Mesodermal cell (in vitro differentiated cells): ENCODE results near the gene TMEM63B.

Experiments
- H3K27ac ChIP-seq: 2 replicates; pipeline ENCODE4 v1.7.0; 2013; ENCODE audit warnings: mild to moderate bottlenecking, low read depth, low read length, moderate library complexity; ENCODE audit not compliant: severe bottlenecking
- H3K36me3 ChIP-seq: 2 replicates; pipeline ENCODE4 v1.7.1; 2013; ENCODE audit warnings: mild to moderate bottlenecking, low read length, moderate library complexity; ENCODE audit not compliant: control insufficient read depth, insufficient read depth
- H3K4me1 ChIP-seq: one replicate; pipeline ENCODE4 v1.7.1; 2013; ENCODE audit warnings: mild to moderate bottlenecking, low read length; ENCODE audit not compliant: insufficient read depth, control insufficient read depth, poor library complexity, severe bottlenecking
- H3K4me3 ChIP-seq: 2 replicates; pipeline ENCODE4 v1.7.0; 2013; ENCODE audit warnings: low read length, control low read depth, mild to moderate bottlenecking; ENCODE audit not compliant: insufficient read depth, poor library complexity, severe bottlenecking; ENCODE audit errors: extremely low read depth
- H3K9me3 ChIP-seq: 2 replicates; pipeline ENCODE4 v1.7.1; 2013; ENCODE audit warnings: mild to moderate bottlenecking, low read length, moderate library complexity; ENCODE audit not compliant: control insufficient read depth
- WGBS, 2 experiments: methylation state at CpG; one replicate each; pipeline ENCODE4 v1.1.5; 2013; ENCODE audit warnings: missing lambda C conversion rate in 2 of 2; ENCODE audit not compliant: insufficient coverage in 2 of 2; 5-methylcytosine and 5-hydroxymethylcytosine counted together

TMEM63B gene

DNA sequence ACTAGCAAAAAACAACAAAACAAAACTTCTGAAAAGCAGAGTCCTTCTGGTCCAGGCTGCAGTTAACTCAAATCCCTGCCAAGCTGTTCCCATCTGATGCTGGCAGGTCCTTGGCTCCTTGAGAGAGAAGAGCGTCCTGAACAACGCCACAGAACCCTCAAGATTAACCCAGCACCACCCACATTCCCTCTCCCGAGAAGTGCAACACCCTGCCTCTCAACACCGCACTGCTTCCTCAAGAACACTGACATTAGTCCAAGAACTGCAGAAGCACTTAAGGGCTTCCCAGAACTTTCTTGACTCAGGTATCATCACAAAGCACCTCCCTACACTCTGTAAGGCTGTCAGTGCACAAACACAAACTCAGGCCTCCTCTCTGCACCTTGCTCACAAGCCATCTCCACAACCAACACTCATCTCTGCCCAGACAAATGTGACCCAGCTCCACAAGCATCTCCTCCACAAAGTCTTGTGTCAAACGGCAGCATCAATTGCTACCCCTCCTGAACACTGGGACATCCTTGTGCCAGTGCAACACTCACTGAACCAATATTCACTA, 7.6 kb upstream of the TMEM63B start:
- peaks cover 50% of the 10 kb centered on the region for H3K36me3 ChIP-seq
- H3K4me1 ChIP-seq = peaks cover 21% of the 10 kb centered on the region
- no peak overlapping the region for H3K4me3 ChIP-seq
- no peaks in the 10 kb centered on the region for H3K9me3 ChIP-seq
- 94 to 100% methylated on average over 3 to 4 of the region's 5 CpGs for WGBS, 2 experiments
- H3K27ac ChIP-seq = no peak overlapping the region

DNA sequence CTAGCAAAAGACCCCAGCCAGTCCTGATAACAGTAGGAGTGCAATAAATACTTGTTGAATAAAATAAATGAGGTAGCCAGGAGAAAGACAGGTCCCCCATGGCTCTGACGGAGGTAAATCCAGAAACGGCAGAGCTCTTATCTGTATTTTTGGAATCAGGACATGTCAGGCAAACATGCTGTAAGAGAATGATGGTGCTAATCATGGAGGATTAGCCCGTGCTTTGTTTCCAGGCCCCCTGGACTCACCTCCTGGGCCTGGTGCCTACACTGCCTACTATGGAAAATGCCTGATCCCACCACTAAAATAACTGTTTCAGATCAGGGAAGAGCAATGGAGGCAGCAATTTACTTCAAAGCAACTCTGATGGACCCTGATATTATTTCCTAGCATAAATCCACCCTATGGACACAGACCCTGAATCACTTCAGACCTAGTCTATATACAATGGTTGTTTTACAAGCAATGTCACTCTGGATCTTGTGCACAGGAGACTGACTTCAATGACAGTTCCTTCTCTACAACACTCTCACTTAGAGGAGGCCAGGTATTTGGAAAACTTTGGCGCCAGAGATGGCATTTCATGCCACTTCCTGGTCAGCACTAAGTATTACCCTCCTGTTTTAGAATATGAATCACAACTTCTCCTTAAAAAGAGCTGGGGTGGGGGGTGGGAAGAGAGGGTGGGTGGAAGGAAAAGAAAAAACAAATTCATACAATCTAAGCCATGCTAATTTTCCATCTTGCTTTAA, 6.5 kb upstream of the TMEM63B start:
- no peak overlapping the region for H3K27ac ChIP-seq
- H3K36me3 ChIP-seq = peaks cover 49% of the 10 kb centered on the region
- no peak overlapping the region for H3K4me3 ChIP-seq
- peaks cover 27% of the 10 kb centered on the region for H3K4me1 ChIP-seq
- H3K9me3 ChIP-seq = no peaks in the 10 kb centered on the region
- WGBS, 2 experiments = 79 to 83% methylated on average over 2 to 3 of the region's 4 CpGs

DNA sequence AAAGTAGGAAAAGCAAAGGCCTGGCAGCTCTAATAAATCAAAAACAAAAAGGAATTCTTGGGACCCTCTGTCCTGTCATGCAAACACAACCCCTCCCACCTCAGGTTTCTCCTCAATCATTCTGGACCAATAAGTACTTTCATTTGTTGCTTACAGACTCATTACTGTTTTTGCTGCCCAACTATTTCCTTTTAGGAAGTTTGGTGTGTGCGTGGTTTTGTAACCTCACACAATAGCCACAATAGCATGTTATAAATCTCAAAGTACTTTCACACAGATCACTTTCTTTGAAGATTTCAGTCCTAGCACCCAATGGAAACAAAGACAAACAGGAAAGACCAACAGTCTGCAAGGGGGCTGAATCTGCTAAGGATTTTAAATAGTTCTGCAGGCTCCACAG, 4.6 kb upstream of the TMEM63B start:
- no peak overlapping the region for H3K27ac ChIP-seq
- WGBS, 2 experiments = no CpG with 5 or more reads among the region's 1 CpG
- H3K4me1 ChIP-seq = peaks cover 23% of the 10 kb centered on the region
- H3K36me3 ChIP-seq = peaks cover 39% of the 10 kb centered on the region
- no peak overlapping the region for H3K4me3 ChIP-seq
- no peaks in the 10 kb centered on the region for H3K9me3 ChIP-seq

DNA sequence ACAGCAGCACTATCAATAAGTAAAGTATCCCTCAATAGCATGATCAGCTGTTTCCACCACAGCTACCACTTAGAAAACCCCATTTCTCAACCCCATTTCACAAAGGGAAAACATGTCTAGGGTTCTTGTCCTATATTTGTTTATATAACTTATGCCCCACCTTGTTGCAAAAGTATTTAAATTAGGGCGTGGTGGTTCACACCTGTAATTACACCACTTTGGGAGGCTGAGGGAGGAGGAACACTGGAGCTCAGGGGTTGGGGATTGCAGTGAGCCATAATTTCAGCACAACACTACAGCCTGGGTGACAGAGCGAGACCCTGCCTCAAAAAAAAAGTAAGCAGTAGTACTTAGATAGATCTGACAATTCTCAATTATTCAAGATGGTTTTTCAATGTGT, 3.8 kb upstream of the TMEM63B start:
- H3K9me3 ChIP-seq = no peaks in the 10 kb centered on the region
- peaks cover 32% of the 10 kb centered on the region for H3K36me3 ChIP-seq
- no peak overlapping the region for H3K4me3 ChIP-seq
- WGBS, 2 experiments = no CpG with 5 or more reads among the region's 2 CpGs
- H3K4me1 ChIP-seq = peaks cover 23% of the 10 kb centered on the region
- no peak overlapping the region for H3K27ac ChIP-seq

DNA sequence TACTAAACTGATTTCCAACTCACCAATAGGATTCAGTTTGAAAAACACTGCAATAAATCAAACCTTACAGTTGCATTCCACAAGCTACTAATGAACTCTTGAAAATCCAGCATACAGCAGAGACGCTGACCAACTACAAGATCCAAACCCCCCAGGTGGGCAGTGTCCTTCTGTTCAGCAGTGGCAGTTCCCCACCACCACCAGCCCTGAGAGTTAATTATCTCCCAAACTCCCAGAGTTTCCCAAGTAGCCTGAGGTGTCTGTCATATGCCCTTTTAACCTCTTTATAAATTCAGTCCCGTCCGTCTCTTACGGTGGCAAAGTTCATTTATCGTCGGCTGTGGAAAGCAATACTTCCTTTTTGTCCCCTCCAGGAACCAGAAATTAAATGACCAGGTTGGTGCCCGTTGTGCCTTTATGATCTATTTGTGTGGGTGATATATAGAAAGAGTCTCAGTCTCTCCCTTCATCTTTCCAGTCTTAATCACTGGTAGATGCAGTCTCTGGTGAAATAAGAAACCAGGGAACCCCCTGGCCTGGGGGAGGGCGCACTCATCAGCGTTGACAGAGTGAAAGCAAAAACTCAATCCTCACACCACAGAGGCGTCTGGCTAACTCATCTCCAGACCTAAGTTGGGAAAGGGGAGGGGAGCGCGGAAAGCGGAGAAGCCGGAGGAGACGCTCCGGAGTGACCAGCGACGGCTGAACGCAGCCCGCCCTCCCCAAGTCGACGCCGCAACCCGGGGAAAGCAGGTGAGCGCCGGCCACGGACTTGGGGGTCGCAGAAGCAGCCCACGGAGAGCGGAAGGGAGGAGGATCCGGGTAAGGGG, 819 bp upstream of the TMEM63B start:
- WGBS, 2 experiments = 3 to 7% methylated on average over 19 to 20 of the region's 31 CpGs
- Histone ChIP-seq H3K36me3 (peaks cover 23% of the 10 kb centered on the region), H3K9me3 (no peaks in the 10 kb centered on the region), H3K4me3 (peak overlapping the region; percentile 86), H3K27ac (peak overlapping the region; percentile 81), H3K4me1 (peaks cover 23% of the 10 kb centered on the region)

DNA sequence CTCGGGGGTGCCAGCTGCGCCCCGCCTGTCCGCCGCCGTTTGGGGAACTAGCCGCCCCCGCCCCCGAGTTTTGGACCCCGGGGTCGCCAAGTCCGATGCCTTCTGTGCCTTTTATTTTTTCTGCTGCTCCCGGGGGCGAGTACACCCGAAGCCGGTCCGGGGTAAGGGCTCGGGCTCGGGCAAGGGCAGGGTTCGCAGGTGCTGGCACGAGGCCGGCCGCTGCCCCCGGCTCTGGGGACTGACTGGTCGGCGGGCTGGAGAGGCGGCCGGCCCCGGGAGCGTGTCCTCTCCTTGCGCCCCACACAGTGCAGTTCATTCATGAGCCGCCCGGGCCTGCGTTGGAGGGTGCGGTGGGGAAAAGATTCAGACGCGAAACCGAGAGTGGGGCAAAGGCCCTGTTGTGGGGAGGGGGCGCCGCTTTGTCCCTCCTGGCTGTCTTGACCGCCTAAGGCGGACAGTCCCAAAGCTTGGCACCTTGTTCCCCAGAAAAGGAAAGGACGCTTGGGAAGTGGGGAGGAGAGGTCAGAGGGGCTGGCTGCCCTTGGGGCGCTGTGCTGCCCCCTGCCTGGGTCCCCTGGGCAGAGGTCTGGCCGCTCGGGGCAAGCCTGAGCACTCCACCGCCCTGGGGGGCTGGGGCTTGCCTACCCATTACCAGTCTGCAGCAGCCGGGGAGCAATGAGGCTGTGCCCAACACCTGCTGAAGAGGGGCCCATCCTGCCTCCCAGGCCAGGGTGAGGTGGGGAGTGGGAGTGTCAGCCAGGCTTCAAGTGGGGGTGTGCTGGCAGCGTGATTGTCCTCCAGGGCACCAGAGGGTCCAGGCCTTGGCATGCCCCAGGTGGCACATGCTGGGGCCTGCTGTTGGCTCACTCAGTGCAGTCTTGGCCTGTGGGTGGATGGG, 915 bp downstream of the TMEM63B start:
- H3K27ac ChIP-seq = no peak overlapping the region
- no peaks in the 10 kb centered on the region for H3K9me3 ChIP-seq
- peaks cover 19% of the 10 kb centered on the region for H3K36me3 ChIP-seq
- WGBS, 2 experiments = 7 to 8% methylated on average over 42 to 43 of the region's 49 CpGs
- H3K4me1 ChIP-seq = peaks cover 23% of the 10 kb centered on the region
- H3K4me3 ChIP-seq = peak overlapping the region; percentile 86

DNA sequence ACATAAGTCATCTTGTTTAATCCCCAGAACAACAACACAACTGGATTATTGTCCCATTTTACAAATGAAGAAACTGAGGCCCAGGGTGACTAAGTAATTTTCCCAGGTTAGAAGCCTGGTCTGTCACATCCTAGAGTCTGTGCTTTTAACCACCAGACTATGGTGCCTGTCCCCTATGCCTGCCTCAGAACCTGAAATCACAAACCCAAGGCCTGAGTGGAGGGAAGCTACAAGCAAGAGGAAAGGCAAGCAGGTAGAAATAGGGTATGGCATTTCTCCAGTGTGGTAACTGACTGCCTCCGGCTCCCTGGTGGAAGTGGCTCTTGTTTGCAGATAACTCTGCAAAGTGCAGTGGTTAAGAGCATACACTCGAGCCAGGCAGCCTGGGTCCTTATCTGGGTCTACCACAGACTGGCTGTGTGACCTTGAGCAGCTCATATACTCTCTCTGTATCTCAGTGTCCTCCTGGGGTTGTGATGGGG, 2.5 kb downstream of the TMEM63B start:
- peaks cover 18% of the 10 kb centered on the region for H3K36me3 ChIP-seq
- WGBS, 2 experiments = 79 to 87% methylated on average over 2 of the region's 2 CpGs
- H3K4me1 ChIP-seq = peaks cover 28% of the 10 kb centered on the region
- no peak overlapping the region for H3K27ac ChIP-seq
- no peaks in the 10 kb centered on the region for H3K9me3 ChIP-seq
- H3K4me3 ChIP-seq = no peak overlapping the region

DNA sequence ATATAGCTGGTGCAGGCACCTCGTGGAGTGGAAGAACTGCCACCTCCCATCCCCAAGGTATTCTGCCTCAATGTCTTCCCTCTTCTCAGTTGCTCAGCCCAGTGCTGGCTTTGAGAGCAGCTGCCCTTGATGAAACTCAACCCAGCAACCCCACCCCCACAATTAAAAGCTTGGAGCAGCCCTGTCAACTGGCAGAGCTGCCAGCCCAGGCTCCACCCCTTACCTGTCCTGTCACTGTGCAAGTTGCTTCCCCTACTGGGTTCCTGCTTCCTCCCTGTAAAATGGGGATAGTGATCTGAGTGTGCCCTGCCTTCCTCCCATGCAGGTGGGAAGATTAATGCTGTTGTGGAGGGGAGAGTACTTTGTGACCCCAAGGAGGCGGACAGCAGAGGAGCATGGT, 4.5 kb downstream of the TMEM63B start:
- H3K9me3 ChIP-seq = no peaks in the 10 kb centered on the region
- H3K36me3 ChIP-seq = peaks cover 19% of the 10 kb centered on the region
- no peak overlapping the region for H3K4me3 ChIP-seq
- no peak overlapping the region for H3K27ac ChIP-seq
- peaks cover 20% of the 10 kb centered on the region for H3K4me1 ChIP-seq
- WGBS, 2 experiments = 71 to 90% methylated on average over 1 to 2 of the region's 2 CpGs

DNA sequence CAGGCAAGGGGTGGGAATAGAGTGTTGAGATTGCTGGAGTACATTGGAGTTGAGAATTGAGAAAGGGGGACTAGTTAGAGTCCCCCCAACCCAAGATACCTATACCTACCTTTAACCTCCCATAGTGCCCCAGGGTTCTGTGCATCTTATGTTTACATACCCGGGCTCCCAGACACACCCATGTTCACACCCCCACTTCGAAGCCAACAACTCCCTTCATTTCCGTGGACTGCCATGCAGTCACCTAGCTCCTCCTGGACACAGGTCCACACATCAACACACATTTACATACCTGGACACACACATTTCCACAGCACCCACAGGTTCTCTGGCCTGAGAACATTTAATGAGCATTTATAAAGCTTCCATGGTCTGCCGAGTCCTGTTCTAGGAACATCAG, 5.1 kb downstream of the TMEM63B start:
- Histone ChIP-seq H3K36me3 (peaks cover 24% of the 10 kb centered on the region), H3K4me1 (peaks cover 20% of the 10 kb centered on the region), H3K27ac (no peak overlapping the region), H3K9me3 (no peaks in the 10 kb centered on the region), H3K4me3 (no peak overlapping the region)
- WGBS, 2 experiments = 90 to 94% methylated on average over 4 of the region's 4 CpGs
